Bone marrow (tissue), 2 donors: ENCODE data around the gene XYLB.

Source experiments
- DNase-seq, 2 donors: peaks; one replicate each; lab custom pipeline; 2025; lab: John Stamatoyannopoulos, UW

XYLB gene

GRCh38 chr3:38454884-38455638 is 108.5 kb downstream of the XYLB start:
- DNase-seq, result no peak

- DNase-seq, result peak in 1 of 2 donors; percentile 7
These were observed 109.2 kb downstream of the XYLB start for GRCh38 chr3:38455639-38456430.

- DNase-seq, result no peak
These were observed 110.8 kb downstream of the XYLB start for GRCh38 chr3:38457111-38458003.

GRCh38 chr3:38458796-38459498 is 112.4 kb downstream of the XYLB start:
- DNase-seq, result no peak

GRCh38 chr3:38459499-38460048 is 113.0 kb downstream of the XYLB start:
- no peak for DNase-seq

GRCh38 chr3:38460377-38461270 is 114.0 kb downstream of the XYLB start:
- no peak for DNase-seq
